Stimulated activated CD4-positive, alpha-beta T cell treated with anti-CD3 and anti-CD28 coated beads, TNF-alpha, amount 100 ng/mL, for 24 hours (primary cell): ENCODE measurements around the gene HACL1.

Source experiments
- DNase-seq, 3 experiments: peaks; one replicate each; pipeline ENCODE4 v3.0.0-alpha.2; 2020; ENCODE audit warnings: low read depth in 3 of 3

HACL1 gene

DNA sequence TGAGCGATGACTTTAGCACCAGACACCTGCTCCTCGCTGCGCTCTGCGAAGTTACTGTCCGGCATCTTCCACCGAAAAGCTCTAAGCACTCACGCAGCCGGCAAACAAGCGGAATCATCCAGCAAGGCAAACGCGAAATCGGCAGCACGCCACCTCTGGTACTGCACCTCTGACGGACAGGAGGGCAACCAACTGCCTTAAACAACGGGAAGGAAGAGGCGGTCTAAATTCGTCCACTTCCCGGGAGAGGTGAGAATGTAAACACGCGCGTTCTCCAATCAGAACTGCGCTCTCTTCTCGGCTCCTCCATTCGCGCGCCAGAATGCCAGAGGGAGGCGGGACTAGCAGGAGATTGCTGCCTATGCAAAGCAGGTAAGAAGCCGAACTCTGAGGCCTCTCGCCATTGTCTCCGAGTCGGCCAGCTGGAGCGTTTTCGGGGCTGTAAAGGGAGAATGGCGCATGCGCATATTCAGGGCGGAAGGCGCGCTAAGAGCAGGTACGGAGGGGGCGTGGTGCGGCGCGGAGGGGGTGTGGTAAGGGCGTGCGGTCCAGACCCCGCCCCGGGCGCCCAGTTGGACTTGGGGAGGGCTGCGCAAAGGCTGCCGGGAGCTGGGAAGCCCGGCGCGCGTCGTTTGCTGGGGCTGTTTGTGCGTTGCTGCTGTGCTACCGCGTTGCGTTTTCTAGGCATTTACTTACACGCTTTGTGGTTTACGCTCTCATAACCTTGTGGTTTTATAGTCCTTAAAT lies at the start of gene HACL1, which contains the start of gene BTD:
HACL1 (minus strand) TSS at position 171 of the 747 bp plus-strand sequence; CDS start at position 65, 106 bp downstream.
BTD (plus strand) TSS at position 347 of the 747 bp plus-strand sequence. CDS start 33,695 bp downstream, outside the sequence.
- DNase-seq, result peak; percentile 97 to 98 (median 98)

DNA sequence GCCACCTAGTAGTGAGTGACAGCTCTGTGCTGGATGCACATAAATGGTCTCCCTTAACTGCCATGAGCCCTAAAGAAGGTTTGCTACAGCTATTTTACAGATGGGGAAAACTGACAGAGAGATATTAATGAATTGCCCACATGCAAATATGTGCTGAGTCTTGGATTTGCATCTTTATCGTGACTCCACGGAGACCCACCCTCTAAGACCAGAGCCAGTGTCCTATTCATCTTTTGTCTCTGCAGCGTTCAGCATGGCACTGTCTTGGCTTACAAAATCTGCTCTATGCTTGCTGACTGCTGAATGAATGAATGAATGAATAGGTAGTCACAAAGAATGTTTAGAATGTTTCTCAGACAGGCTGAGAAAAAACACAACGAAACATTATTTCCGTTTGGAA lies 48.5 kb upstream of the HACL1 start:
- no peak for DNase-seq

DNA sequence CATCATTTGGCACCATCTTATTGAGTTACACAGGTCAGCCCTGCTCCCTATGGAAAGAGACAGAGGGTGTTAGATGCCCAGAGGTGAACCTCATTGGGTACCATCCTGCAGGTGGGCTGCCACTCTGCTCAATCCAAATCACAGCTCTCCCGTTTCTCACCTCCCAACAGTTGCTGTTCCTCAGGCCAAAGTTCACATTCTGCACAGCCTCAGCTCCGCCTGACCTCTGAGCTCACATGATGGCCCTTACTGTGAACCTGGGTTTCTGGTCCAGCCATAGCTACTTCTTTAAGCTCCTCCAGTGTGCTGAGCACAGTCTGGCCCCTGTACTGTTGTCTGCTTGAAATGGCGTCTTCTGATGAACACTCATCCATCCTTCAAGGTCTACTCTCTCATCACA lies 48.0 kb upstream of the HACL1 start:
- no peak for DNase-seq

DNA sequence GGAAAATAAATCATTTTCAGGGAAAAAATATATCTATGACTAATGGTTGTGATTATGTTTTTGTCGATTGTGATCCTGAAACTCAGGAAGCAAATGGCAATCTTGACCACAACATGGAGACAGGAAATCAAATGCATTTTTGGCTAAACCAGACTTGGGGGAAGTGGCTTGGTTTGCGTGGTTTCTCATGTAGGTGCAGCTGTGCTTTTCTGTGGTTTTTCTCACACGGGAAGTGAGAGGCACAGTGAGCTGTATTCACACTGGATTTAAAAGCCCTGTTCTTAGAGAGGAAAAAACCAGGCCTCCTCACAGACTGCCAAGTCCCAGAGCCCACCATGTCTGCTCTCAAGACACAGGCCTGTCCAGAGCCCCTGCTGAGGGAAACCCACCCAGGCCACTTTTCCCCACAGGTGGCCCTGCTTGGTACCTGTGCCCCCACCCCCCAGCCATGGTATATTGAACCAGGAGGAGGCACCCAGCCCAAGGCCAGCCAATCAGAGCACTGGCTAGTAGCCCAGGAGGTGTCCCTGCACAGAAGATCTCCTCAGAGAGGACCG lies 46.3 kb upstream of the HACL1 start:
- peak in 1 of 3 experiments; percentile 55 for DNase-seq

DNA sequence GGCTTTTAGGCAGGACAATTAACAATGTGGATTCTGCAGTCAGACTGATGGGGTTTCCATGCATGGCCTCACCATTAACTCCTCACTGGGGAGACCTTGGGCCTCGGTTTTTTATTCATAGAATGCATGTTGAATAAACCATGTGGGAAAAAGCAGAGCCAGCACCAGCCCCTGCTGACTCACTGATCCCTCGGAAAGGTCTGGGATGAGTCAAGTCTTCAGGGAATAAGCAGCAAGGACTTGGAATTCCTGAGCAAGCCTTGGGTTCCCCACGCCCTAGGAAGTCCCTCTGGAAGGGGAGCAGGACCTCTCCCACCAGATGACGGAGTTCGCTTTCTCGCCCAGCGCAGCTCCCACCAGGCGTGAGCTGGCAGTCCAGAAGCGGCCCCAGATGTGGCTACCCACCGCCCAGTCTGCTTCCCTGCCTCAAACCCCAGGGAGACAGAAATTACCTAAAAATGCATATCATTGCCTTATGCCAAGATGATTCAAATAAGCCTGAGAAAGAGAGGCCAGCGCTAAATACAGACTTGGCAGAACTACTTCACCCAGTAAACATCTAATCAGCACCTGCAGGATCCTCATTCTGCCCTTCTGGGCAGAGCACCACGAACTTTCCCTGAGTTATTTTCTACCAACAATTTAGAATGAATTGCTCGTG lies 45.6 kb upstream of the HACL1 start:
- DNase-seq, result no peak

DNA sequence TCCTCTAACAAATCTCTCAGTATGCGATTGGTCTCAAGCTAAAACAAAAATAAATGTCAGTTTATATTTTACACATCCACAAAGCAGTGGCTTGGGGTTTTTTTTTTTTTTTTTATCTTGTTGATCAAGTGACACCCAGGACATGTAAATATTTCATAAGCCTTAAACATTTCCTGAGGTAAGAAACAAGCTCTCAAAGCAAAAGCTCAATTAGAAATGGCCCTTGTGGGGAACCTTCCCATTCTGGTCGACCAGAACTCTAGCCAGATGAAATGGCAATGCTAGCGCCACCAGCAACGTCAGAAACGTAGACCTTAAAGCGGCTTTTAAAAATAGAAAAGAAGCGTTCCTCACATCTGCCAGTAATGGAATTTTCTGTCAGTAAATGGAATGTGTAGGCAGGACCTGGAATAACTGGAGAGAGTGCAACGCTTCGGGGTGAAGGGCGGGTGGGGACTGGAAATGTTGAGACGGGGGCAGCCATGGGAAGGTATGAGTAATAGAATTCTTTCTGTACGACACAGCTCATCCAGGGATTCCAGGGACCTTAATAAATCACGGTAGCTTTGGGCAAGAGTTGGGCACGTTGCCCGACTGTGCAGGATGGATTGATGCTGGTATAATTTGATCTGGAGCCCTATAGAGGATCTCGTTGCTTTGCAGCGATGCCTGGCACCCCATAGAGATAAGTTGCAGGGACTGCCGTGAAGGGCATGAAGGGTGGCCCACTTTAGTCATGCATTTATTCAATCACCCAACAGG lies 44.6 kb upstream of the HACL1 start:
- no peak for DNase-seq

DNA sequence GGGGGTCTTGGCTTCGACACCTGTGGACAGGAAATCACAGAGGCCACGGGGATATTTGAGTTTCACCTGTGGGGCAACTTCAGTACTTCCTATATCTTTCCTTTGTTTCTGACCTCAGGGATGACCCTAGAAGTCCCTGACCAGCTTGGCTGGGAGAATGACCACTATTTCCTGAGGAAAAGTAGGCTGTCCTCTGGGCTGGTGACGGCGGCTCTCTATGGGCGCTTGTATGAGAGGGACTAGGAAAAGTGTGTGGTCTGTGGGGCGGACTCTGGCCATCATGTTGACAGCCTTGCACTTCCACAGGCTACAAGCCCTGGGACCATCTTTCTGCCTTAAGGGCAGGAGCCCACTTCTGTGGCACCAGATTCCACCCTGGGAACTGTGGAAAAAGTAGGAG lies 43.9 kb upstream of the HACL1 start:
- no peak for DNase-seq

DNA sequence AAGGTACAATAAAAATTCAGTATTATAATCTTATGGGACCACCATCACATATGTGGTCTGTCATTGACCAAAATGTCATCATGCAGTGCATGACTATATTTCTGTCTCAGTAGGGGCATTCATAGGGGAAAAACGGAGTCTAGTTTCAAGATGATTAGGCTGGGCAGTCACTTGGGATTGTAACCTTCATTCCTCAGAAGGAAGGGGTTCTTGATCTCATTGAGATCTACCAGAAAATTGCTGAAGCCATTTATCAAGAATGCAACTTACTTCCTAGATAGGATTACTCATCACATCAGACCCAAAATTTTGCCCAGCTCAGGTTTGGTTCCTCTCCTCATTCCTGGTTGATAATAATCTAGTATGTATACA lies 37.5 kb upstream of the HACL1 start:
- no peak for DNase-seq

DNA sequence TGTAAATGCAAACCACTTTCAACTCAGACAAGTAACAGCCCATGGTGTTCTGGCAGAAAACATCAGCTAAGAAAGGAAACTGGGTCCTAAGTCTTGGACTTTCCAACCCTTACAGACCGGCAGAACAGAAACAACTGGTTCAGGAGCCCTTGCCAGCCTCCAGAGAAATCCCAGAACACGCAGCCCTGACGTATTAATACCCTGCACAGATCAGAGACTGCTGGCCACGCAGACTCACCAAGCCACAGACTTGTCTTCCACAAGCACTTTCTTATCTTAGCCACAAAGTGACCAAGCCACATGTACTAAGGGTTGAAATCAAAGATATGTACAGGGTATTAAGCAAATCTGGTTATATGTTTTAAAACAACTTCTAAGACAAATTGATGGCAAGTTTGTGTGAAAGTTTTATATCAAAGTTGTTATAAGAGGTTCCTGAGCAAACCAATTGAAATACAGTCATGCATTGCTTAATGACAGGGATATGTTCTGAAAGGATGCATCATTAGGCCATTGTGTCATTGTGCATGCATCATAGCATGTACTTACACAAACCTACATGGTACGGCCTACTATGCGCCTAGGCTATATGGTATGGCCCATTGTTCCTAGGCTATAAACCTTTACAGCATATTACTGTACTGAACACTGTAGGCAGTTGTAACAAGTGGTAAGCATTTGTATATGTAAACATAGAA lies 37.0 kb upstream of the HACL1 start:
- no peak for DNase-seq

DNA sequence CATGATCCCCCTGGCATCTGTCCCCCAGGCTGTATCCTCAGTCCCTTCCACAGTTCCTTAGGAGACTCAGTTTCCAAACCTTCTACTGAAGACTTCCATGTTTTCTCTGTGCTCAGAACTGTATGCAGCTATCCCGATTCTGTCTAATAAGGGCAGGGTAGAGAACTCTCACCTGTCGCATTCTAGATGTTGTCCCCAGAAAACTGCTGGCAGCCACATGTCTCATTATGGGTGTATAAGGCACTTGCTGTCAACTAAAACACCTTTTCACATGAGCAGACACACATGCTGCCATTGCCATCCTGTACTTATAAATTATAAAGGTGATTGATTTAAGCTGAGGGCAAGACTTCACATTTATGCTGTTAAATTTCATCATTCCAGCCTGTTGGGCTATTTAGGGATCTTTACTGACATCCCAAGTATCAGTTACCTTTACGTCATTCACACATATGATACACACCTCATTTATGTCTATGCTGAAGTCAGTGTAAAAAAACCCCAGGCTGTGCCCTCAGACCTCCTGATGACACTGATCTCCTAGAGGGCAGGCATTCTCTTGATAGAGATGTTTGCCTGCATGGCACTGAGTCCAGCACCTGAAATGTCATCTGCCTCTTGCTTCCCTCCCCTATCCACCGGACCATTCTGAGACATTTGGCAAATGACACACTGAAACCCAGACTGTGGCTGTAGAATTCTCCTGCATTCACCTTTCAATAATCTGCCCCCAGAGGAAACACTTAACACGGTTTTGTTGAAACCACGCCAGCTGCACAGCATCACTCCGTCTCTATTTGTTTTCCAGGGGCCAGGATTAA lies 36.0 kb upstream of the HACL1 start:
- no peak for DNase-seq

DNA sequence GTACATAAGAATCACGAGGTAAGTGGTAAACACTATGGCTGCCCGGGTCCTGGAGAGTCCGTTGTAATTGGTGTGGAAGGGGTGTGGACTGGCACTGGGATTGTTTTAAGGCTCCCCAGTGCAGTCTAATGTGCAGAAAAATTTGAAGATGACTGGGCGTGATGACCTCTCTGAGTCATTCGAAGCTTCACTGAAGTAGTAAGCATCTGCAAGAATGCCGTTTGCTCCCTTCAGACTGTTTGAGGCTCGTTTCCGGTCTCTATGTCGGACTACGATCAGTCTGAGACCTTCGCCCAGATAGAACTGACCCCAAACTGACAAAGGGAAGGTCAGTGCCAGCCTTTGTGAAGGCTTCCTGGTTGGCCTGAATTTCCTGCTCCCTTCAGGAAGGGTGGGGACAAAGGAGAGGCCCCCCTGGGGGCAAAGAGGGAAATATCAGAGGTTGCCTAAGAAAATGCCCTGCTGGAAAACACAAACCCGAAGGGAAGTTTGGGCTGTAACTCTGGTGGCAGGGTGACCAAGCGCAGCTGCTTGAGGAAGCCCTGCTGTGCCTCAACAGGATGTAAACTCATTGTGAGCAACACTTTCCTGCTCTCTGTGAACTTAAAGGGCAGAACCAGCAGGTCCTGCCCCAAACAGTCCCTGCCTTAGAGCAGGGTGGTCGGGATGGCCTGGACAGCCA lies 34.8 kb upstream of the HACL1 start:
- DNase-seq, result peak in 1 of 3 experiments; percentile 36

DNA sequence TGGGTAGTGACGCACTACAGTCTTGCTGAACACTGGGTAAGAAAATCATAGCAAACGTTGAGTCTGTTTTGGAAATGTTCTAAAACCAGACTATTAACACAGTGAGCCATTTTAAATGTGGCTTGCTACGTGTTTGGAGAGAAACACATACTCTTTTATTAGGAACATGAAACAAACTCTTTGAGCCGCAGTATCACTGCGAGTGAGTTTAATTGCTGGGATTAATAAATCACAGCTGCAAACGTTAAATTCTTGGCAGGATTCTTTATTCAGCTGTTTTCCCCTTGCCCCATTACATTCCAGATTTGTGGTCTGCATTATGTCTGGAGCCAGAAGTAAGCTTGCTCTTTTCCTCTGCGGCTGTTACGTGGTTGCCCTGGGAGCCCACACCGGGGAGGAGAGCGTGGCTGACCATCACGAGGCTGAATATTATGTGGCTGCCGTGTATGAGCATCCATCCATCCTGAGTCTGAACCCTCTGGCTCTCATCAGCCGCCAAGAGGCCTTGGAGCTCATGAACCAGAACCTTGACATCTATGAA lies 33.8 kb upstream of the HACL1 start:
- no peak for DNase-seq

DNA sequence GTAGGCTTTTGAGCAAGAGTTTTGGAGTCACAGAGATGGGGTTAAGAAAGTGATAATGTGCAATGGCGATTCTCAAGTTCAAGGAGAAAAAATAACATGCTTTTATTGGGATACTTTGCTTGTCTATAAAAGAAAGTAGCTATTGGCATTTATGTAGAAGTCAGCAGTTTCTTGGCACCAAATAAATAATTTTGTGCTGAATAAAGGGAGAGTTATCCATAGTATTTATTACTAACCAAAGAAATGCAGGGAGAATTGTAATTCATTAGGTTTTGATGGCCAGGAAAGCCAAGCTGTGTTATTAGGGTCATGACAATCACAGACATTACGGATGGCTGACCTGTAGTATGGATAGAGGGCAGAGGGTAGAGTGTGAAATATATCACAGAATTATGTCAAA lies 33.3 kb upstream of the HACL1 start:
- DNase-seq, result no peak

DNA sequence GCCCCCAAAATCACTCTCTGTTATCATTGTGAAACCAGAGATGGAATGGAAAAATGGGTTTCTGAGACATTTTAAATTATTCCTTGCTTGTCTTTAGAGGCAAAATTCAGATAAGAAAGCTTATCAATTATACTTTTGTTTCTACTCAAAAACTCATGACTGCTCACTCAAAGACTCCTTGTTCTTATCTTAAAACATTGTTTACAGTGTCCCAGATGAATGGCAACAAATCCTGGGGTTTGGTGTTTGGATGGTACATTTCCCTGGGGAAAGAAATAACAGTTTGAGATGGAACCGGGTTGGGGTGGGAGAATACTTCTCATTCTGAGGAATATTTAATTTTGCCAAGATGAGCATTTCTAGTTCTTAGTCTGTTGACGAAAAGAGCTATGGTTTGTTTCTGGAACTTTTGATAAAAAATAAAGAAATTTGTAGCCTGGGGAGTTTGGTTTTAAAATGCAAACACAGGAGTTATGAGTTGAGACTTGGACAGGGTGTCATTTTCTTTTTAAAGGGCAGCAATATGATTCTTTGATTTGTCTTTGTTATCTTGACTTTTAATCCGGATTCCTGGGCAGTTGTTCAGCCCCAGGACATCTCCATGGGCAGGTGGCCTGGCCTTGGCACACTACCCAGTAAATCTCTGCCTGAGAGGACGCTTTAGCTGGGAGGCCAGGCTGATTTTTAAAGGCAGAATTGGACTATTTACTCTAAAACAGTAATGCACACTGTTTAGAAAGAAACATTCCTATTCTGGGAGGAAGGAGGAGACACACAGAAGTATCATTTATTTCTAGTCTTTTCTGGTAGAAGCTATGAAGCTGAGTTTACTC lies 32.6 kb upstream of the HACL1 start:
- no peak for DNase-seq

DNA sequence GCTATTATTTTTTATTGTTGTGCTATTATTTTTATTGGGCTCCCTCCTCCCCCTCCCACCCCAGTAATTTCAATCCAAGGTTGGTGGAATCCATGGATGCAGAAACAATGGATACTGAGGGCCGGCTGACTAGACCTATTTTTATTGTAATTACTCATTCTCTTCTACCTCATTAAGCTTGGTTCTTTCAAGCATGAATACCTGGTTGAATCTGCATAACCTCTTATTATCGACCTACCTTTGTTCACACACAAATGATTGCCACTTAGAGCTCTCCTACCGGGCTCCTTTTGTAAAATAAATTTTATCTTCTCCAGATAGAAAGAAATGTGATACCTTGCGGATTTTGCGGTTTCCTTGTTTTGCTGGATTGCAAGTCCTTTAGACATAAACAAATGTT lies 31.8 kb upstream of the HACL1 start:
- DNase-seq, result no peak

DNA sequence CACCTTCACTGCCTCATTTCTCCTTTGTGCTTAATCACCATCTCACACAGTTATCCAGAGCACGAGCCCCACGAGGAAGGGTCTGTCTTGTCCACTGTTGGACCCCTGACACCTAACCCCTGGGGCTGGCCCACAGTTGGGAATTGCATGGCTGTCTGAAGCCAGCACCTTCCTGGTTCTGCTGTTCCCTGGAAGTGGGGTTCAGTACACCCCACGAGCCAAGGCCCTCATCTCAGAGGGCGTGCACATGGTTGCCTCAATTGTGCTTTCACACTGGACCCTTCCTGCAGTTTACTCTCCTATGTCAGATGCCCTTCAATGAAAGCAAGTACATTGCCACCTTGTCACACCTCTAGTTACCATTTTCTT lies 30.8 kb upstream of the HACL1 start:
- no peak for DNase-seq

DNA sequence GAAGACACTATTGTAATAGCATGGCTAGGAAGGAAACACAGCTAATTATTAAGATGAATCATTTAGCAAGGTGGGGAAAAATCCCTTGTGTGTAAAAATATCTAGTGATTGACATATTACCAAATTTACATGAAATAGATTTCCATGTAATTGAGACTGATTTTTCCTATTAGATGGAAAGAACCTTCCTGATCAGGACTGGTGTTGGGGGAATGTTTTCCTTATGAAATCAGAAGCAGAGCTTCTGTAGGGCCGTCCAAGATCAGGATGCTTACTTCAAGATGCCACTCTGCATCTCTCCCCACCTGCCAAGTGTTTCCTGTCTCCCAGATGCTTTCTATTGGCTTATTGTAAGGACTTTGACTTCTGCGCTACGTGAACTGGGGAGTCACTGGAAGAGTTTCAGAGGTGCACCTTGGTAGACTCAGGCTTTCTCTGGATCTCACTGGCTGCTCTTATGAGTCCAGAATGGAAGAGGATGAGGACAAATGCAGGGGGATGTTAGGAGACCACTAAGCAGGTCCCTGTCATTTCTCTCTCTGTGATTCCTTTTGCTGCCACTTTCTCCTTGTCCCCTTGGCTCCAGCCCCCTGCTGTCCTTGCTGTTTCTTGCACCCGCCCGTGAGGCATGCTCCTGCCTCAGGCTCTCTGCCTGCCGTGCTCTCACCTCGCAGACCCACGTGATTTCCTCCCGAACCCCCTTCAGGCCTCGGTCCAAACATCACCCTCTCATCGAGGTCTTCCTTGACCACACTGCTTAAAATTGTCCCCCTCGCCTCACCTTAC lies 30.2 kb upstream of the HACL1 start:
- no peak for DNase-seq

DNA sequence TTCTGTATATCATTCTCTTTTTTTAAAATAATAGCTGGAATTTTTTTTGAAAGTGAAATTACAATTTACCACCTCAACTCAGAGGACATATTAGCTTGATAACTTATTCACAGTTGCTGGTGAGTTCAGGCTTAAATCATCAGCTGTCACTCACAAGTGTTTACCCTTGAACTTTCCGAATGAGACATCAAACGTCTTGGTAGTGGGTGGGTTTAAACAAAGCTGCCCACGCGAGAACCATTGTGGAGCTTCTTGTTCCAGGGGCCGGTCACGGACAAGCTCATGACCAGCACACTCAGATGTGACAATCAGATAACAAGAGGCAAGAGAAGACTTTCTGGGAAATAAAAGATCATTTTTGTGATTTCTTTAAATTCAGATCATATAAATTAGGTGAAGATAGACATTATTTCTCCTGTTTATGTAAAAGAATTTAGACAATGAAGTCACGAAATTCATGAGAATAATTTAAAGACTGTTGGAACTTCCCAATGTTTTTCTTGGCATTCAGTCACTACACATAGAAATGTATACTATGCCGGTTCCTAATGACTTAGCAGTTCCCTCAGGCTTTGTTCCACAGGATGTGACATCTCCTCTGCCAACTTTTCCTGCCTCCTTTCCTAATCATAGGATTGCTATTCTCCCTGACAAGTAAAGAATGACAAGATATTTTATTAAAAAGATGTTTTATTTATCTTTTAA lies 29.4 kb upstream of the HACL1 start:
- DNase-seq, result no peak
